NCI-H524 (cell line): ENCODE data around the gene XPC.
"Not testable (repeated sequence)": the region's sequence is repeated elsewhere in the genome, so short reads cannot be mapped to it uniquely, and the experiment has no call there.

Experiments
- DNase-seq, 2 experiments: peaks; one replicate each; lab custom pipeline; 2025; lab: John Stamatoyannopoulos, UW

XPC gene

GRCh38 chr3:14133188-14133800 lies 45.1 kb downstream of the XPC start:
- DNase-seq, result no peak

GRCh38 chr3:14132689-14133088 lies 45.7 kb downstream of the XPC start:
- no peak for DNase-seq

GRCh38 chr3:14132120-14132519 lies 46.3 kb downstream of the XPC start:
- DNase-seq, result no peak

GRCh38 chr3:14131134-14131533 lies 47.3 kb downstream of the XPC start:
- no peak for DNase-seq

GRCh38 chr3:14130707-14131106 lies 47.7 kb downstream of the XPC start:
- DNase-seq, result no peak

GRCh38 chr3:14130230-14130629 lies 48.2 kb downstream of the XPC start:
- no peak for DNase-seq

GRCh38 chr3:14129296-14129695 lies 49.1 kb downstream of the XPC start:
- DNase-seq, result no peak

GRCh38 chr3:14128724-14129123 lies 49.7 kb downstream of the XPC start:
- no peak for DNase-seq

- no peak for DNase-seq
These were observed 50.8 kb downstream of the XPC start for GRCh38 chr3:14127516-14128161.

GRCh38 chr3:14126887-14127505 lies 51.4 kb downstream of the XPC start:
- no peak for DNase-seq

GRCh38 chr3:14126017-14126886 lies 52.1 kb downstream of the XPC start:
- no peak for DNase-seq

GRCh38 chr3:14125193-14126016 lies 53.0 kb downstream of the XPC start:
- peak in 1 of 2 experiments; percentile 46 for DNase-seq

- peak; percentile 96 to 99 for DNase-seq
These were observed 53.7 kb downstream of the XPC start, which contains the start of the genes CHCHD4 and TMEM43 for GRCh38 chr3:14124615-14125192. Gene CHCHD4, minus strand, starts transcription at chr3:14124870. Its CDS starts 194 bp downstream, at chr3:14124676. Gene TMEM43, plus strand, starts transcription at chr3:14125052. Its CDS starts 142 bp downstream, at chr3:14125194.

- peak; percentile 12 to 76 for DNase-seq
These were observed 54.2 kb downstream of the XPC start for GRCh38 chr3:14124223-14124614.

- DNase-seq, result no peak
These were observed 54.8 kb downstream of the XPC start for GRCh38 chr3:14123308-14124222.

GRCh38 chr3:14122301-14122700 lies 56.1 kb downstream of the XPC start:
- DNase-seq, result no peak

GRCh38 chr3:14121859-14122258 lies 56.5 kb downstream of the XPC start:
- no peak for DNase-seq

GRCh38 chr3:14120921-14121448 lies 57.4 kb downstream of the XPC start:
- DNase-seq, result not testable (repeated sequence)

GRCh38 chr3:14120111-14120920 lies 58.1 kb downstream of the XPC start:
- no peak for DNase-seq
